Neural crest cell (in vitro differentiated cells): Measurements from ENCODE around the gene DNAH7. TPM values are rescaled to one million over a fixed set of nuclear protein-coding genes. Genes with fewer than 3 reads are reported as not detected.
A peak's percentile ranks its signal among the peaks of the same experiment; 100 is the strongest.

Source experiments
- DNase-seq: peaks from one replicate; pipeline ENCODE4 v3.0.0; 2021; ENCODE audit warnings: low read depth, mixed read lengths, low spot score
- H3K27ac Mint-ChIP-seq: one replicate; pipeline ENCODE4 v1.8.0; 2021; ENCODE audit warnings: mild to moderate bottlenecking, mixed read lengths; ENCODE audit not compliant: unreplicated experiment
- H3K27me3 Mint-ChIP-seq: 2 replicates; pipeline ENCODE4 v1.8.0; 2021; ENCODE audit warnings: low read depth, mild to moderate bottlenecking, mixed read lengths
- H3K36me3 Mint-ChIP-seq: 2 replicates; pipeline ENCODE4 v1.8.0; 2021; ENCODE audit warnings: low read depth, mild to moderate bottlenecking, mixed read lengths
- H3K4me1 Mint-ChIP-seq: 2 replicates; pipeline ENCODE4 v1.8.0; 2021; ENCODE audit warnings: mixed read lengths
- H3K4me3 Mint-ChIP-seq: one replicate; pipeline ENCODE4 v1.8.0; 2021; ENCODE audit warnings: mild to moderate bottlenecking, mixed read lengths
- H3K9me3 Mint-ChIP-seq: 2 replicates; pipeline ENCODE4 v1.8.0; 2021; ENCODE audit warnings: mixed read lengths
- CTCF ChIP-seq: fragments of 200-600 bp; sonication (generic); conservative IDR thresholded peaks from 2 replicates; pipeline ENCODE4 v1.5.0; 2021; ENCODE audit warnings: antibody characterized with exemption, mild to moderate bottlenecking
- total RNA-seq: library from RNA; stranded (reverse); gene quantifications from 2 replicates; pipeline ENCODE4 v1.2.1, GENCODE V29; 2021

The DNAH7 gene
- total RNA-seq, 1 donor from 2014 or later, result 1.5 TPM

DNA sequence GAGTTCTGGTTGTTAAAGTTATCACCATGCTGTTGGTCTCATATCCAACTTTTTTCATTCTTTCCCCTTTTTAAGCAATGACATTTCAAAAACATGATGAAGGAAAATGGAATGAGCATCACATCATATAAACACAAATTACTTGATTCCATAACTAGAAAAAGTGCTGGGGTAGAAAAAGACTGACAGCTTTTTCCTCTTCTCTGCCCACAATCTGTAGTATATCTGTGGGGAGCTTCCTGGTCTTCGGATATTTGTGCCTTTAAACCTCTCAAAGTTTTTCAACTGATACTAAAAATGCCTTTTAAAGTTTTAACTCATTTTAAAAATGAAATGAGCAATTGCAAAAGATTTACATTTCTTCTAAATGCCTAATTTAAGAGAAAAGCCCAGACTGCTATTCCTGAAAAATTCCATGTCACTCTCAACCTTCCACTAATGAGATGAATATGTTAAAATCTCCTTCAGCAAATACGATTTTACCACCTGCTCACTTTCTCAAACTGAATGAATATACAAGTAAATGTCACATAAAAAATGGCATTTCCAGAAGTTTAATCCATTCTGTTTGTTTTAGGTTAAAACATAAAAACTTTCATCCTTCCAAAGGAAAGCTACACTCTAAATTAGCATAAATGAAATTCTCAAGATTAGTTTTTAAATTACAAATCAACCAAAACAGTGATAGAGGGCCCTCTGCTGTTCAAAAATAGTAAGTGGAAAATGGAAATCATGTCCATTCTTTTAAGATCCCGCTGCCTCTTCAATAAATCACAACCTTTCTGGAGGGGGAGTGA lies 2.1 kb downstream of the DNAH7 start:
- H3K4me3 Mint-ChIP-seq, result peak overlapping the region; percentile 89
- H3K4me1 Mint-ChIP-seq, result peaks cover 8% of the 10 kb centered on the region
- H3K27ac Mint-ChIP-seq, result no peak overlapping the region
- no peaks in the 10 kb centered on the region for H3K9me3 Mint-ChIP-seq
- no peak for DNase-seq
- peak; percentile 81 for TF ChIP-seq CTCF
- H3K27me3 Mint-ChIP-seq, result peaks cover 20% of the 10 kb centered on the region
- H3K36me3 Mint-ChIP-seq, result no peaks in the 10 kb centered on the region

- Mint-ChIP-seq H3K36me3 (no peaks in the 10 kb centered on the region), H3K27me3 (peaks cover 14% of the 10 kb centered on the region), H3K4me1 (peaks cover 8% of the 10 kb centered on the region), H3K9me3 (no peaks in the 10 kb centered on the region), H3K27ac (no peak overlapping the region), H3K4me3 (no peak overlapping the region)
- no peak for TF ChIP-seq CTCF
- DNase-seq, result no peak
These were observed 4.9 kb downstream of the DNAH7 start for GRCh38 chr2:196063773-196064172.

GRCh38 chr2:196059491-196059960 lies 9.1 kb downstream of the DNAH7 start:
- TF ChIP-seq CTCF, result no peak
- no peaks in the 10 kb centered on the region for H3K27me3 Mint-ChIP-seq
- no peak overlapping the region for H3K27ac Mint-ChIP-seq
- no peaks in the 10 kb centered on the region for H3K9me3 Mint-ChIP-seq
- DNase-seq, result no peak
- no peaks in the 10 kb centered on the region for H3K4me1 Mint-ChIP-seq
- H3K4me3 Mint-ChIP-seq, result no peak overlapping the region
- peaks cover 2% of the 10 kb centered on the region for H3K36me3 Mint-ChIP-seq

GRCh38 chr2:196054631-196055030 lies 14.0 kb downstream of the DNAH7 start:
- no peak overlapping the region for H3K4me3 Mint-ChIP-seq
- peak overlapping the region; percentile 82 for H3K27ac Mint-ChIP-seq
- TF ChIP-seq CTCF, result no peak
- DNase-seq, result no peak
- H3K4me1 Mint-ChIP-seq, result no peaks in the 10 kb centered on the region
- H3K27me3 Mint-ChIP-seq, result no peaks in the 10 kb centered on the region
- peaks cover 2% of the 10 kb centered on the region for H3K36me3 Mint-ChIP-seq
- H3K9me3 Mint-ChIP-seq, result no peaks in the 10 kb centered on the region

- Mint-ChIP-seq H3K4me3 (no peak overlapping the region), H3K36me3 (no peaks in the 10 kb centered on the region), H3K27ac (no peak overlapping the region), H3K27me3 (no peaks in the 10 kb centered on the region), H3K4me1 (no peaks in the 10 kb centered on the region), H3K9me3 (peaks cover 2% of the 10 kb centered on the region)
- no peak for TF ChIP-seq CTCF
- no peak for DNase-seq
These were observed 22.3 kb downstream of the DNAH7 start for GRCh38 chr2:196046123-196046917.
